HFFc6 (cell line): ENCODE measurements around the gene WFDC5. TPM values are rescaled to one million over a fixed set of nuclear protein-coding genes. Genes with fewer than 3 reads are reported as not detected.
A peak's percentile ranks its signal among the peaks of the same experiment; 100 is the strongest.

ENCODE experiments used
- DNase-seq: peaks from one replicate; pipeline ENCODE4 v3.0.0-alpha.2; 2018
- H3K27ac Mint-ChIP-seq: 2 replicates; pipeline ENCODE4 v1.8.0; 2020; ENCODE audit warnings: mild to moderate bottlenecking, mixed read lengths
- H3K27me3 Mint-ChIP-seq: 2 replicates; pipeline ENCODE4 v1.8.0; 2021; ENCODE audit warnings: mild to moderate bottlenecking, moderate library complexity, mixed read lengths; ENCODE audit not compliant: insufficient read depth
- H3K36me3 Mint-ChIP-seq: 2 replicates; pipeline ENCODE4 v1.8.0; 2021; ENCODE audit warnings: low read depth, mixed read lengths
- H3K4me1 Mint-ChIP-seq: 2 replicates; pipeline ENCODE4 v1.8.0; 2020; ENCODE audit warnings: low read depth, mixed read lengths
- H3K4me3 Mint-ChIP-seq: 2 replicates; pipeline ENCODE4 v1.8.0; 2020; ENCODE audit warnings: mild to moderate bottlenecking, moderate library complexity, mixed read lengths
- H3K9me3 Mint-ChIP-seq: 2 replicates; pipeline ENCODE4 v1.8.0; 2020; ENCODE audit warnings: mild to moderate bottlenecking, mixed read lengths
- total RNA-seq, 6 experiments: library from RNA; stranded (reverse); fragmentation: NEBNext Ultra II Directional; extraction: Animal tissue kit (Norgen Biotek cat#: 25700); gene quantifications; 2 replicates in 1 of 6; 3 replicates in 5 of 6; pipeline ENCODE4 v1.2.3, GENCODE V29; 2021
- TF ChIP-seq, protein P1 (sequence below): fragments of 200-600 bp; sonication (generic); IDR thresholded peaks from 2 replicates; pipeline ENCODE4 v1.5.0; 2021; ENCODE audit warnings: antibody characterized with exemption, mild to moderate bottlenecking

The WFDC5 gene
- total RNA-seq, 6 experiments from 2014 or later = not detected

DNA sequence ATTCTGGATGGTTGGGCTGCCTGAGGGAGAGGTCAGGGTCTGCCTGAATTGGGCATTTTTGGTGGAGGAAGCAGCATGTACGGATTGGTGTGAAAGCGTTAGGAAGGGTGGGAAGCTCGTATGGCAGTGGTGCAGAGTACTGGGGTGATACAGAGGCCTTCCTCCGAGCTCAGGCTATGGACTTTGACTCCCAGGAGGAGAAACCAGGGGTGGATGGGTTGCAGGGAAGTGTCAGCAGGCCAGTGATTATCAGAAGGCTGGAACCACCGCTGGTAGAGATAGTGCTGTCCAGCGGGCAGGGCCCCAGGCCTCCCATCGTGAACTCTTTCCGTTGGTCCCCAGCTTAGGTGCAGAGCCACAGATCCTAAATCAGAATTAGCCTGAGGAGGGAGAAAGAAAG, 5.3 kb downstream of the WFDC5 start:
- H3K4me3 Mint-ChIP-seq = no peak overlapping the region
- DNase-seq = no peak
- no peak overlapping the region for H3K27ac Mint-ChIP-seq
- H3K27me3 Mint-ChIP-seq = peaks cover 8% of the 10 kb centered on the region
- no peaks in the 10 kb centered on the region for H3K36me3 Mint-ChIP-seq
- TF ChIP-seq, protein P1, sequence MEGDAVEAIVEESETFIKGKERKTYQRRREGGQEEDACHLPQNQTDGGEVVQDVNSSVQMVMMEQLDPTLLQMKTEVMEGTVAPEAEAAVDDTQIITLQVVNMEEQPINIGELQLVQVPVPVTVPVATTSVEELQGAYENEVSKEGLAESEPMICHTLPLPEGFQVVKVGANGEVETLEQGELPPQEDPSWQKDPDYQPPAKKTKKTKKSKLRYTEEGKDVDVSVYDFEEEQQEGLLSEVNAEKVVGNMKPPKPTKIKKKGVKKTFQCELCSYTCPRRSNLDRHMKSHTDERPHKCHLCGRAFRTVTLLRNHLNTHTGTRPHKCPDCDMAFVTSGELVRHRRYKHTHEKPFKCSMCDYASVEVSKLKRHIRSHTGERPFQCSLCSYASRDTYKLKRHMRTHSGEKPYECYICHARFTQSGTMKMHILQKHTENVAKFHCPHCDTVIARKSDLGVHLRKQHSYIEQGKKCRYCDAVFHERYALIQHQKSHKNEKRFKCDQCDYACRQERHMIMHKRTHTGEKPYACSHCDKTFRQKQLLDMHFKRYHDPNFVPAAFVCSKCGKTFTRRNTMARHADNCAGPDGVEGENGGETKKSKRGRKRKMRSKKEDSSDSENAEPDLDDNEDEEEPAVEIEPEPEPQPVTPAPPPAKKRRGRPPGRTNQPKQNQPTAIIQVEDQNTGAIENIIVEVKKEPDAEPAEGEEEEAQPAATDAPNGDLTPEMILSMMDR = no peak
- peaks cover 14% of the 10 kb centered on the region for H3K4me1 Mint-ChIP-seq
- no peaks in the 10 kb centered on the region for H3K9me3 Mint-ChIP-seq

GRCh38 chr20:45105317-45105716, 9.7 kb downstream of the WFDC5 start:
- no peak for DNase-seq
- Mint-ChIP-seq H3K4me1 (peaks cover 26% of the 10 kb centered on the region), H3K27ac (no peak overlapping the region; the same call in 1 of the 2 replicates), H3K9me3 (no peaks in the 10 kb centered on the region), H3K27me3 (peaks cover 7% of the 10 kb centered on the region), H3K36me3 (no peaks in the 10 kb centered on the region), H3K4me3 (no peak overlapping the region)
- TF ChIP-seq, protein P1 = no peak

DNA sequence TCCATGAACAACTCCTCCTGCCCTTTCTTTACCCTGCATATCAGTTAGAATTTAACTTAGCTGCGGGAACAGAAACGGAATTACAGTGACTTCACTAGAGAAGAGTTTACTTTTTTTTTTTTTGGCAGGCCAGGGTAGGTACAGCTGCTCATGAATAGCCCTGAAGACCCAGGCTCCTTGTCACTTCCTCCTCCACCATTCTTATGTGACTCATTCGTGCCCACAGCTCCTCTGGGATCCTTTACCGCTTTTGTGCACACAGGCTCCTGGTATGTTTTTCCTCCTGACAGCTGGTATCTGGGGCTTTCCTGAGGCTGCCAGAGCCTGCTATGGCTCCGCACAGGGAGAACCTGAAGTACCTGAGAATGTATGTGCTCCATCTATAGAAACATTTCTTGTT, 10.2 kb downstream of the WFDC5 start:
- H3K9me3 Mint-ChIP-seq = no peaks in the 10 kb centered on the region
- H3K27me3 Mint-ChIP-seq = peaks cover 11% of the 10 kb centered on the region
- TF ChIP-seq, protein P1 = no peak
- no peak overlapping the region; the same call in 1 of the 2 replicates for H3K27ac Mint-ChIP-seq
- H3K36me3 Mint-ChIP-seq = no peaks in the 10 kb centered on the region
- H3K4me3 Mint-ChIP-seq = no peak overlapping the region
- peaks cover 26% of the 10 kb centered on the region for H3K4me1 Mint-ChIP-seq
- no peak for DNase-seq

DNA sequence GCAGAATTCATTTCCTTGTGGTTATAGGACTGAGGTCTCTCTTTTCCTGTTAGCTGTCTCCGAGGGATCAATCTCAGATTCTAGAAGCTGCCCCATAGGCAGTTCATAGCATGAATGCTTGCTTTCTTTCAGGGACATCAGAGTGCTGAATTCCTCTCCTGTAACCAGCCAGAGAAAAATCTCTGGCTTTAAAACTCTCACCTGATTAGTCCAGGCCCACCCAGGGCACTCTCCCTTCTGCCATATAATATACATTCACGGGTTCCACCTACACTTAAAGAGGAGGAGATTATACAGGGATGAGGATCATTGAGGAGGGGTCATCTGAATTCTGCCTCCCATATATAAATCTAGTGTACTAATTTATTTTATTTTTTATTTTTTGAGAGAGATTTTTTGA, 11.9 kb downstream of the WFDC5 start:
- DNase-seq = no peak
- TF ChIP-seq, protein P1 = no peak
- H3K9me3 Mint-ChIP-seq = no peaks in the 10 kb centered on the region
- no peak overlapping the region for H3K4me3 Mint-ChIP-seq
- peaks cover 26% of the 10 kb centered on the region for H3K4me1 Mint-ChIP-seq
- H3K27me3 Mint-ChIP-seq = peaks cover 9% of the 10 kb centered on the region
- no peak overlapping the region for H3K27ac Mint-ChIP-seq
- no peaks in the 10 kb centered on the region for H3K36me3 Mint-ChIP-seq

- peak overlapping the region; percentile 79; the same call in 1 of the 2 replicates for H3K4me3 Mint-ChIP-seq
- H3K36me3 Mint-ChIP-seq = no peaks in the 10 kb centered on the region; the same call in 1 of the 2 replicates
- H3K27me3 Mint-ChIP-seq = peaks cover 6% of the 10 kb centered on the region
- DNase-seq = no peak
- TF ChIP-seq, protein P1 = no peak
- no peaks in the 10 kb centered on the region for H3K9me3 Mint-ChIP-seq
- H3K27ac Mint-ChIP-seq = no peak overlapping the region
- H3K4me1 Mint-ChIP-seq = peaks cover 19% of the 10 kb centered on the region
Observed at GRCh38 chr20:45101333-45101850, 13.6 kb downstream of the WFDC5 start.
